DOHH2 (cell line): ENCODE data around the gene MMP8.

Experiments used
- CTCF ChIP-seq: fragments of 200-600 bp; sonication (generic); IDR thresholded peaks from one replicate; pipeline ENCODE4 v1.5.1; 2014; ENCODE audit warnings: antibody characterized with exemption, mild to moderate bottlenecking, low read depth, low read length; ENCODE audit not compliant: poor library complexity, severe bottlenecking
- EZH2phosphoT487 ChIP-seq: fragments of 200-600 bp; sonication (generic); IDR thresholded peaks from 2 replicates; pipeline ENCODE4 v1.6.1; 2017; ENCODE audit warnings: borderline replicate concordance, mild to moderate bottlenecking, antibody characterized with exemption, low read length, moderate library complexity, mixed read lengths

GRCh38 chr11:102760344-102761035 lies 35.7 kb upstream of the MMP8 start:
- TF ChIP-seq CTCF: no peak
- TF ChIP-seq EZH2phosphoT487: no peak
